ENCODE data around the gene GLB1L3.
"Not testable (repeated sequence)": the region's sequence is repeated elsewhere in the genome, so short reads cannot be mapped to it uniquely, and the experiment has no call there.

Gene GLB1L3

GRCh38 chr11:134252346-134253187 lies 23.6 kb upstream of the GLB1L3 start:
- peak in 4 of 14 donors; percentile 43 to 52 (median 48) for DNase-seq

- DNase-seq: peak; percentile 69 to 96 (median 92)
Measured at GRCh38 chr11:134253188-134253993, 22.8 kb upstream of the GLB1L3 start, which contains the start of the genes ACAD8 and THYN1. ACAD8 (plus strand) TSS chr11:134253568; CDS start chr11:134253601, 33 bp downstream. THYN1 (minus strand) TSS chr11:134253352; CDS start chr11:134252882, 470 bp downstream.

GRCh38 chr11:134254433-134255183 lies 21.6 kb upstream of the GLB1L3 start:
- DNase-seq: no peak

- not testable (repeated sequence) for DNase-seq
Measured at GRCh38 chr11:134255184-134255561, 21.0 kb upstream of the GLB1L3 start.

- no peak for DNase-seq
Measured at GRCh38 chr11:134257101-134257500, 19.1 kb upstream of the GLB1L3 start.

GRCh38 chr11:134258577-134258976 lies 17.6 kb upstream of the GLB1L3 start:
- DNase-seq: no peak

- no peak for DNase-seq
Measured at GRCh38 chr11:134260503-134260902, 15.7 kb upstream of the GLB1L3 start.

GRCh38 chr11:134260983-134261382 lies 15.2 kb upstream of the GLB1L3 start:
- no peak for DNase-seq

GRCh38 chr11:134261626-134262488 lies 14.3 kb upstream of the GLB1L3 start:
- no peak for DNase-seq

GRCh38 chr11:134264966-134265764 lies 11.0 kb upstream of the GLB1L3 start:
- DNase-seq: no peak

GRCh38 chr11:134266440-134266839 lies 9.7 kb upstream of the GLB1L3 start:
- DNase-seq: no peak

- no peak for DNase-seq
Measured at GRCh38 chr11:134266841-134267251, 9.3 kb upstream of the GLB1L3 start.

- no peak for DNase-seq
Measured at GRCh38 chr11:134267461-134267860, 8.7 kb upstream of the GLB1L3 start.

GRCh38 chr11:134267966-134268365 lies 8.2 kb upstream of the GLB1L3 start:
- no peak for DNase-seq

- no peak for DNase-seq
Measured at GRCh38 chr11:134270250-134270714, 5.9 kb upstream of the GLB1L3 start.

- no peak for DNase-seq
Measured at GRCh38 chr11:134271978-134272377, 4.2 kb upstream of the GLB1L3 start.

GRCh38 chr11:134272381-134273316 lies 3.5 kb upstream of the GLB1L3 start:
- DNase-seq: no peak

GRCh38 chr11:134273317-134273712 lies 2.9 kb upstream of the GLB1L3 start:
- no peak for DNase-seq

GRCh38 chr11:134275188-134275533 lies 1.0 kb upstream of the GLB1L3 start:
- DNase-seq: no peak

All from C1 segment of cervical spinal cord (tissue), 14 donors.